GM23338 (cell line): ENCODE measurements around the gene TBCD. TPM values are rescaled to one million over a fixed set of nuclear protein-coding genes. Genes with fewer than 3 reads are reported as not detected.

ENCODE experiments used
- ATAC-seq: fragments of 200-7000 bp; cut with Tn5 transposase; 3 replicates; pipeline ENCODE4 v1.9.1; 2020
- DNase-seq: peaks from one replicate; pipeline ENCODE4 v3.0.0-alpha.2; 2015; ENCODE audit warnings: low spot score
- H2AFZ ChIP-seq: fragments of 200-600 bp; sonication (generic); 2 replicates; pipeline ENCODE4 v1.8.0; 2016; ENCODE audit warnings: antibody characterized with exemption, mild to moderate bottlenecking, moderate library complexity
- H3F3A ChIP-seq: fragments of 200-600 bp; sonication (generic); replicated peaks from 2 replicates; pipeline ENCODE4 v1.8.0; 2017; ENCODE audit warnings: antibody characterized with exemption, mixed run types, low read depth
- H3K27ac ChIP-seq: fragments of 200-600 bp; sonication (generic); 2 replicates; pipeline ENCODE4 v1.6.1; 2016; ENCODE audit warnings: low read depth
- H3K27me3 ChIP-seq: fragments of 200-600 bp; sonication (generic); 2 replicates; pipeline ENCODE4 v1.8.0; 2016; ENCODE audit warnings: mild to moderate bottlenecking, mixed run types, moderate library complexity; ENCODE audit not compliant: insufficient read depth
- H3K36me3 ChIP-seq: fragments of 200-600 bp; sonication (generic); 2 replicates; pipeline ENCODE4 v1.8.0; 2016; ENCODE audit warnings: mild to moderate bottlenecking; ENCODE audit not compliant: insufficient read depth
- H3K4me1 ChIP-seq: fragments of 200-600 bp; sonication (generic); 2 replicates; pipeline ENCODE4 v1.8.0; 2016; ENCODE audit warnings: mild to moderate bottlenecking, moderate library complexity; ENCODE audit not compliant: insufficient read depth
- H3K4me2 ChIP-seq: fragments of 200-600 bp; sonication (generic); 2 replicates; pipeline ENCODE4 v1.7.1; 2017; ENCODE audit warnings: mixed run types
- H3K4me3 ChIP-seq: fragments of 200-600 bp; sonication (generic); 2 replicates; pipeline ENCODE4 v1.6.1; 2016; ENCODE audit warnings: mixed run types
- H3K79me2 ChIP-seq: fragments of 200-600 bp; sonication (generic); replicated peaks from 2 replicates; pipeline ENCODE4 v1.8.0; 2017; ENCODE audit warnings: mild to moderate bottlenecking; ENCODE audit not compliant: insufficient read depth
- H3K9me2 ChIP-seq: fragments of 200-600 bp; sonication (generic); 2 replicates; pipeline ENCODE4 v1.8.0; 2017; ENCODE audit not compliant: insufficient read depth
- H4K20me1 ChIP-seq: fragments of 200-600 bp; sonication (generic); replicated peaks from 2 replicates; pipeline ENCODE4 v1.8.0; 2017; ENCODE audit warnings: mild to moderate bottlenecking; ENCODE audit not compliant: insufficient read depth
- H3K27ac Mint-ChIP-seq: 2 replicates; pipeline ENCODE4 v1.8.0; 2020; ENCODE audit warnings: inconsistent platforms, mild to moderate bottlenecking, moderate library complexity, mixed read lengths
- H3K27me3 Mint-ChIP-seq: 3 replicates; pipeline ENCODE4 v1.8.0; 2022; ENCODE audit warnings: low read depth, mild to moderate bottlenecking, moderate library complexity, mixed read lengths, inconsistent platforms; ENCODE audit not compliant: insufficient read depth, poor library complexity
- H3K36me3 Mint-ChIP-seq: 3 replicates; pipeline ENCODE4 v1.8.0; 2021; ENCODE audit warnings: low read depth, mild to moderate bottlenecking, inconsistent platforms, moderate library complexity, mixed read lengths
- H3K4me1 Mint-ChIP-seq: 3 replicates; pipeline ENCODE4 v1.8.0; 2020; ENCODE audit warnings: mild to moderate bottlenecking, inconsistent platforms, mixed read lengths
- H3K4me3 Mint-ChIP-seq: 3 replicates; pipeline ENCODE4 v1.8.0; 2021; ENCODE audit warnings: moderate library complexity, mild to moderate bottlenecking, inconsistent platforms, mixed read lengths
- H3K9me3 Mint-ChIP-seq: 3 replicates; pipeline ENCODE4 v1.8.0; 2020; ENCODE audit warnings: moderate library complexity, mild to moderate bottlenecking, inconsistent platforms, mixed read lengths
- CTCF ChIP-seq, 2 experiments: fragments of 200-600 bp in 1 of 2; sonication (generic) in 1 of 2; conservative IDR thresholded peaks; 2 replicates each; pipeline versions ENCODE4 v1.5.1 to v1.6.1; 2016 to 2017; ENCODE audit warnings: antibody characterized with exemption in 2 of 2, low read depth in 2 of 2, mild to moderate bottlenecking in 2 of 2, moderate library complexity in 1 of 2
- EZH2 ChIP-seq: fragments of 200-600 bp; sonication (generic); IDR thresholded peaks from one replicate; pipeline ENCODE4 v1.8.0; 2017; ENCODE audit warnings: antibody characterized with exemption, mild to moderate bottlenecking, low read depth; ENCODE audit not compliant: unreplicated experiment
- EZH2phosphoT487 ChIP-seq: fragments of 200-600 bp; sonication (generic); IDR thresholded peaks from one replicate; pipeline ENCODE4 v1.8.1; 2018; ENCODE audit warnings: antibody characterized with exemption; ENCODE audit not compliant: unreplicated experiment
- JUNB ChIP-seq: IDR thresholded peaks from one replicate; pipeline ENCODE4 v1.6.1; 2016; ENCODE audit warnings: antibody characterized with exemption; ENCODE audit not compliant: unreplicated experiment
- NANOG ChIP-seq: IDR thresholded peaks from 2 replicates; pipeline ENCODE4 v1.6.1; 2016; ENCODE audit warnings: antibody characterized with exemption, borderline replicate concordance
- POLR2AphosphoS5 ChIP-seq: IDR thresholded peaks from 2 replicates; pipeline ENCODE4 v1.6.1; 2016; ENCODE audit warnings: antibody characterized with exemption, low read depth
- STAT1 ChIP-seq: IDR thresholded peaks from one replicate; pipeline ENCODE4 v1.6.1; 2016; ENCODE audit warnings: antibody characterized with exemption; ENCODE audit not compliant: unreplicated experiment
- ZNF114 ChIP-seq: fragments of 250-450 bp; sonication (Bioruptor Pico); IDR thresholded peaks from 2 replicates; pipeline ENCODE4 v1.5.0; 2020; ENCODE audit warnings: mild to moderate bottlenecking, moderate library complexity
- ZNF331 ChIP-seq: fragments of 250-450 bp; sonication (Bioruptor Pico); IDR thresholded peaks from 2 replicates; pipeline ENCODE4 v1.5.0; 2020; ENCODE audit warnings: low read depth, mild to moderate bottlenecking, moderate library complexity
- polyA plus RNA-seq: library from polyadenylated mRNA; unstranded; fragments of >200 nt; fragmentation: Nextera tagmentation; extraction: Ambion mirVana; gene quantifications from 2 replicates; pipeline ENCODE4 v1.2.1, GENCODE V29; 2016
- total RNA-seq: library from RNA; depleted of rRNA; stranded (reverse); fragments of >200 nt; shearing (Covaris generic); gene quantifications from 2 replicates; pipeline ENCODE4 v1.2.3, GENCODE V29; 2014

The TBCD gene
- total and polyA plus RNA-seq, 2 experiments from 2014 or later = 75.0 to 116 TPM

- no peaks in the 10 kb centered on the region for H3F3A ChIP-seq
- H3K27ac ChIP-seq = no peak overlapping the region
- H3K4me3 ChIP-seq = no peak overlapping the region
- ATAC-seq (no peak), DNase-seq (no peak)
- H3K4me2 ChIP-seq = no peak overlapping the region
- H3K36me3 ChIP-seq = peaks cover 7% of the 10 kb centered on the region; the same call in 1 of the 2 replicates
- H3K27me3 ChIP-seq = no peaks in the 10 kb centered on the region
- Mint-ChIP-seq H3K4me3 (no peak overlapping the region), H3K4me1 (no peaks in the 10 kb centered on the region; the same call in 2 of the 3 replicates), H3K36me3 (peaks cover 69% of the 10 kb centered on the region), H3K27me3 (peaks cover 2% of the 10 kb centered on the region), H3K9me3 (no peaks in the 10 kb centered on the region), H3K27ac (no peak overlapping the region)
- H3K79me2 ChIP-seq = no peaks in the 10 kb centered on the region
- H3K9me2 ChIP-seq = no peaks in the 10 kb centered on the region
- H4K20me1 ChIP-seq = 0 out of 2 replicates have a peak, but pooled peaks cover 6% of the 10 kb centered on the region
- H3K4me1 ChIP-seq = no peaks in the 10 kb centered on the region
- no peak overlapping the region for H2AFZ ChIP-seq
- TF ChIP-seq EZH2phosphoT487 = no peak
These were observed 174.2 kb downstream of the TBCD start for GRCh38 chr17:82926081-82926480.

GRCh38 chr17:82926716-82927115, 174.9 kb downstream of the TBCD start:
- peaks cover 7% of the 10 kb centered on the region; the same call in 1 of the 2 replicates for H3K36me3 ChIP-seq
- Mint-ChIP-seq H3K36me3 (peaks cover 70% of the 10 kb centered on the region), H3K4me1 (no peaks in the 10 kb centered on the region; the same call in 2 of the 3 replicates), H3K27ac (no peak overlapping the region), H3K4me3 (no peak overlapping the region), H3K27me3 (peaks cover 2% of the 10 kb centered on the region), H3K9me3 (no peaks in the 10 kb centered on the region)
- H3K9me2 ChIP-seq = no peaks in the 10 kb centered on the region
- ATAC-seq (no peak), DNase-seq (no peak)
- no peaks in the 10 kb centered on the region for H3K27me3 ChIP-seq
- H3K4me1 ChIP-seq = no peaks in the 10 kb centered on the region
- 0 out of 2 replicates have a peak, but pooled peaks cover 6% of the 10 kb centered on the region for H4K20me1 ChIP-seq
- no peak overlapping the region for H3K4me2 ChIP-seq
- TF ChIP-seq CTCF (conservative IDR thresholded peaks at IDR 0.05; ENCODE audit: low read depth in 2 of 2) = no peak
- H3K4me3 ChIP-seq = no peak overlapping the region
- H3K79me2 ChIP-seq = no peaks in the 10 kb centered on the region
- no peak overlapping the region for H3K27ac ChIP-seq
- no peak overlapping the region for H2AFZ ChIP-seq
- H3F3A ChIP-seq = no peaks in the 10 kb centered on the region

GRCh38 chr17:82927311-82927660, 175.4 kb downstream of the TBCD start:
- no peak overlapping the region for H2AFZ ChIP-seq
- H3K9me2 ChIP-seq = no peaks in the 10 kb centered on the region
- no peaks in the 10 kb centered on the region for H3F3A ChIP-seq
- no peak overlapping the region for H3K27ac ChIP-seq
- no peak overlapping the region for H3K4me2 ChIP-seq
- no peaks in the 10 kb centered on the region for H3K9me3 Mint-ChIP-seq
- H3K36me3 ChIP-seq = peaks cover 7% of the 10 kb centered on the region; the same call in 1 of the 2 replicates
- no peak for ATAC-seq
- H3K36me3 Mint-ChIP-seq = peaks cover 74% of the 10 kb centered on the region
- H3K4me3 ChIP-seq = no peak overlapping the region
- H4K20me1 ChIP-seq = peaks cover 6% of the 10 kb centered on the region; the same call in 1 of the 2 replicates
- no peak for DNase-seq
- H3K27me3 ChIP-seq = no peaks in the 10 kb centered on the region
- no peaks in the 10 kb centered on the region; the same call in 2 of the 3 replicates for H3K4me1 Mint-ChIP-seq
- H3K27me3 Mint-ChIP-seq = peaks cover 3% of the 10 kb centered on the region
- H3K79me2 ChIP-seq = no peaks in the 10 kb centered on the region
- no peak overlapping the region for H3K4me3 Mint-ChIP-seq
- H3K4me1 ChIP-seq = no peaks in the 10 kb centered on the region
- no peak overlapping the region for H3K27ac Mint-ChIP-seq
- no peak for TF ChIP-seq ZNF331 (CRISPR knock-in tag)
- TF ChIP-seq CTCF (conservative IDR thresholded peaks at IDR 0.05; ENCODE audit: low read depth in 2 of 2) = no peak
- no peak for TF ChIP-seq STAT1
- no peak for TF ChIP-seq EZH2
- no peak for TF ChIP-seq NANOG
- no peak for TF ChIP-seq ZNF114 (CRISPR knock-in tag)
- TF ChIP-seq JUNB = no peak
- TF ChIP-seq EZH2phosphoT487 = no peak
- TF ChIP-seq POLR2AphosphoS5 = no peak
